22Rv1 (cell line): ENCODE data around the gene TMEM9B.

Source experiments
- CTCF ChIP-seq: fragments of 450-650 bp; IDR thresholded peaks from 2 replicates; pipeline ENCODE4 v1.5.1; 2017; ENCODE audit warnings: mild to moderate bottlenecking
- ZFX ChIP-seq: fragments of 450-650 bp; IDR thresholded peaks from 2 replicates; pipeline ENCODE4 v1.6.1; 2017; ENCODE audit warnings: antibody characterized with exemption, borderline replicate concordance

- no peak for TF ChIP-seq CTCF
- no peak for TF ChIP-seq ZFX
Observed at GRCh38 chr11:8905528-8906165, 58.6 kb downstream of the TMEM9B start.
